Measurements from ENCODE around the gene CLIC2. TPM values are rescaled to one million over a fixed set of nuclear protein-coding genes. Genes with fewer than 3 reads are reported as not detected.

The CLIC2 gene
- total RNA-seq, 5 donors from 2014 or later (not counting 1 experiment from before 2014, with no cell fraction given), result 0.57 to 1.3 (median 0.72) TPM

GRCh38 chrX:155263854-155264628 is 70.4 kb downstream of the CLIC2 start, which contains the start of gene RAB39B:
Gene RAB39B, minus strand, starts transcription at chrX:155264491. Its CDS starts 203 bp downstream, at chrX:155264288.
- peak within 1 kb of the TSS; percentile 56 to 85 (median 75) for H3K4me3 Mint-ChIP-seq
- peak within 1 kb of the TSS; percentile 71 to 83 for H3K27ac Mint-ChIP-seq
- Histone ChIP-seq H3K27me3 (replicated peaks in 1 of 2; ENCODE audit: control insufficient read depth in 2 of 2, extremely low read depth in 1 of 2, insufficient read depth in 2 of 2, low read length in 1 of 2) (no peaks in the 10 kb centered on the region), H3K4me1 (ENCODE audit: control insufficient read depth in 1 of 2, extremely low read depth in 1 of 2, insufficient read depth in 2 of 2, low read length in 2 of 2) (peaks cover 0 to 3% of the 10 kb centered on the region in 2 experiments), H3K27ac (ENCODE audit: low read length) (peak within 1 kb of the TSS; percentile 87), H3K4me3 (ENCODE audit: control insufficient read depth in 1 of 2, extremely low read depth in 1 of 2, low read length in 1 of 2) (peak within 1 kb of the TSS; percentile 75 to 82), H3K36me3 (ENCODE audit: control insufficient read depth in 2 of 2, extremely low read depth in 1 of 2, insufficient read depth in 1 of 2, low read length in 1 of 2) (peaks cover 0 to 5% of the 10 kb centered on the region in 2 donors), H3K9me3 (no peaks in the 10 kb centered on the region)
- peak; percentile 39 to 80 (median 60) for DNase-seq
- peak; percentile 90 to 93 (median 92) for ATAC-seq (replicated peaks in 1 of 4)
- 0% methylated on average over 15 of the region's 58 CpGs for WGBS (ENCODE audit: insufficient coverage)
- H3K4me1 Mint-ChIP-seq, result peaks cover 7 to 37% (median 27%) of the 10 kb centered on the region in 3 donors
- H3K27me3 Mint-ChIP-seq, result no peaks in the 10 kb centered on the region
- CTCF ChIA-PET, result no interaction called here
- peaks cover 8% of the 10 kb centered on the region for H3K36me3 Mint-ChIP-seq
- H3K9me3 Mint-ChIP-seq, result peaks cover 0 to 2% (median 0%) of the 10 kb centered on the region in 3 donors
- POLR2A ChIA-PET, result no interaction called here

GRCh38 chrX:155262970-155263754 is 71.3 kb downstream of the CLIC2 start:
- Mint-ChIP-seq H3K9me3 (no peaks in the 10 kb centered on the region), H3K27me3 (no peaks in the 10 kb centered on the region), H3K27ac (peak overlapping the region; percentile 71 to 83), H3K36me3 (peaks cover 8% of the 10 kb centered on the region), H3K4me1 (peaks cover 7 to 35% (median 27%) of the 10 kb centered on the region in 3 donors), H3K4me3 (peak overlapping the region; percentile 56 to 85 (median 75))
- Histone ChIP-seq H3K9me3 (no peaks in the 10 kb centered on the region), H3K27me3 (replicated peaks in 1 of 2; ENCODE audit: control insufficient read depth in 2 of 2, extremely low read depth in 1 of 2, insufficient read depth in 2 of 2, low read length in 1 of 2) (no peaks in the 10 kb centered on the region), H3K36me3 (ENCODE audit: control insufficient read depth in 2 of 2, extremely low read depth in 1 of 2, insufficient read depth in 1 of 2, low read length in 1 of 2) (peaks cover 0 to 5% of the 10 kb centered on the region in 2 donors), H3K27ac (ENCODE audit: low read length) (peak overlapping the region; percentile 87), H3K4me3 (ENCODE audit: control insufficient read depth in 1 of 2, extremely low read depth in 1 of 2, low read length in 1 of 2) (peak overlapping the region; percentile 75 to 82), H3K4me1 (ENCODE audit: control insufficient read depth in 1 of 2, extremely low read depth in 1 of 2, insufficient read depth in 2 of 2, low read length in 2 of 2) (peaks cover 0 to 3% of the 10 kb centered on the region in 2 experiments)
- DNase-seq (peak in 3 of 35 experiments; percentile 1 to 39 (median 1)), ATAC-seq (replicated peaks in 1 of 4) (peak; percentile 43 to 62 (median 53))
- WGBS (ENCODE audit: insufficient coverage), result no CpG with 5 or more reads among the region's 5 CpGs
- ChIA-PET POLR2A (no interaction called here), CTCF (no interaction called here)

- Mint-ChIP-seq H3K4me1 (peaks cover 12 to 37% (median 26%) of the 10 kb centered on the region in 3 donors), H3K36me3 (peaks cover 11% of the 10 kb centered on the region), H3K4me3 (no peak overlapping the region), H3K9me3 (no peaks in the 10 kb centered on the region), H3K27me3 (no peaks in the 10 kb centered on the region), H3K27ac (no peak overlapping the region)
- Histone ChIP-seq H3K27me3 (replicated peaks in 1 of 2; ENCODE audit: control insufficient read depth in 2 of 2, extremely low read depth in 1 of 2, insufficient read depth in 2 of 2, low read length in 1 of 2) (no peaks in the 10 kb centered on the region), H3K9me3 (no peaks in the 10 kb centered on the region), H3K27ac (ENCODE audit: low read length) (no peak overlapping the region), H3K4me3 (ENCODE audit: control insufficient read depth in 1 of 2, extremely low read depth in 1 of 2, low read length in 1 of 2) (no peak overlapping the region), H3K4me1 (ENCODE audit: control insufficient read depth in 1 of 2, extremely low read depth in 1 of 2, insufficient read depth in 2 of 2, low read length in 2 of 2) (peaks cover 0 to 3% of the 10 kb centered on the region in 2 experiments), H3K36me3 (ENCODE audit: control insufficient read depth in 2 of 2, extremely low read depth in 1 of 2, insufficient read depth in 1 of 2, low read length in 1 of 2) (peaks cover 0 to 5% of the 10 kb centered on the region in 2 donors)
- DNase-seq, result no peak
- ChIA-PET CTCF (interaction anchor here in 1 of 2 donors (0.8 kb wide), 1 partner anchor 43 kb away, joined by 3 read pairs; no protein-coding TSS in a partner anchor), POLR2A (interaction anchor here in 1 of 2 donors (0.5 kb wide), 1 partner anchor 31 kb away, joined by 4 read pairs; no protein-coding TSS in a partner anchor)
- ATAC-seq (replicated peaks in 1 of 4), result no peak
- 100% methylated on average over 1 of the region's 3 CpGs for WGBS (ENCODE audit: insufficient coverage)
These were observed 74.7 kb downstream of the CLIC2 start for GRCh38 chrX:155259752-155260151.

- Mint-ChIP-seq H3K27ac (no peak overlapping the region), H3K4me1 (peaks cover 0 to 3% (median 0%) of the 10 kb centered on the region in 3 donors), H3K9me3 (no peaks in the 10 kb centered on the region), H3K27me3 (no peaks in the 10 kb centered on the region), H3K4me3 (no peak overlapping the region), H3K36me3 (peaks cover 2% of the 10 kb centered on the region)
- ChIA-PET POLR2A (no interaction called here), CTCF (no interaction called here)
- no peaks in the 10 kb centered on the region for H3K4me1 ChIP-seq (ENCODE audit: control insufficient read depth in 1 of 2, extremely low read depth in 1 of 2, insufficient read depth in 2 of 2, low read length in 2 of 2)
- ATAC-seq (replicated peaks in 1 of 4), result no peak
- no peaks in the 10 kb centered on the region for H3K36me3 ChIP-seq (ENCODE audit: control insufficient read depth in 2 of 2, extremely low read depth in 1 of 2, insufficient read depth in 1 of 2, low read length in 1 of 2)
- H3K9me3 ChIP-seq, result no peaks in the 10 kb centered on the region
- no peak overlapping the region for H3K27ac ChIP-seq (ENCODE audit: low read length)
- no peak for DNase-seq
- no peaks in the 10 kb centered on the region for H3K27me3 ChIP-seq (replicated peaks in 1 of 2; ENCODE audit: control insufficient read depth in 2 of 2, extremely low read depth in 1 of 2, insufficient read depth in 2 of 2, low read length in 1 of 2)
- H3K4me3 ChIP-seq (ENCODE audit: control insufficient read depth in 1 of 2, extremely low read depth in 1 of 2, low read length in 1 of 2), result no peak overlapping the region
- no CpG with 5 or more reads among the region's 1 CpG for WGBS (ENCODE audit: insufficient coverage)
These were observed 83.0 kb downstream of the CLIC2 start for GRCh38 chrX:155251391-155251790.

- Histone ChIP-seq H3K9me3 (no peaks in the 10 kb centered on the region), H3K36me3 (ENCODE audit: control insufficient read depth in 2 of 2, extremely low read depth in 1 of 2, insufficient read depth in 1 of 2, low read length in 1 of 2) (no peaks in the 10 kb centered on the region), H3K27me3 (replicated peaks in 1 of 2; ENCODE audit: control insufficient read depth in 2 of 2, extremely low read depth in 1 of 2, insufficient read depth in 2 of 2, low read length in 1 of 2) (no peaks in the 10 kb centered on the region), H3K4me3 (ENCODE audit: control insufficient read depth in 1 of 2, extremely low read depth in 1 of 2, low read length in 1 of 2) (no peak overlapping the region), H3K4me1 (ENCODE audit: control insufficient read depth in 1 of 2, extremely low read depth in 1 of 2, insufficient read depth in 2 of 2, low read length in 2 of 2) (no peaks in the 10 kb centered on the region), H3K27ac (ENCODE audit: low read length) (no peak overlapping the region)
- ChIA-PET CTCF (no interaction called here), POLR2A (no interaction called here)
- no peak overlapping the region for H3K4me3 Mint-ChIP-seq
- 86% methylated on average over 1 of the region's 4 CpGs for WGBS (ENCODE audit: insufficient coverage)
- no peak for DNase-seq
- no peaks in the 10 kb centered on the region for H3K36me3 Mint-ChIP-seq
- H3K9me3 Mint-ChIP-seq, result no peaks in the 10 kb centered on the region
- no peak overlapping the region for H3K27ac Mint-ChIP-seq
- no peak for ATAC-seq (replicated peaks in 1 of 4)
- no peaks in the 10 kb centered on the region for H3K4me1 Mint-ChIP-seq
- H3K27me3 Mint-ChIP-seq, result peaks cover 0 to 3% of the 10 kb centered on the region in 2 donors
These were observed 86.9 kb downstream of the CLIC2 start for GRCh38 chrX:155247497-155247896.

- CTCF ChIA-PET, result no interaction called here
- H3K36me3 Mint-ChIP-seq, result no peaks in the 10 kb centered on the region
- H3K4me3 ChIP-seq (ENCODE audit: control insufficient read depth in 1 of 2, extremely low read depth in 1 of 2, low read length in 1 of 2), result no peak overlapping the region
- H3K27ac ChIP-seq (ENCODE audit: low read length), result no peak overlapping the region
- ATAC-seq (replicated peaks in 1 of 4) (no peak), DNase-seq (no peak)
- no peaks in the 10 kb centered on the region for H3K4me1 Mint-ChIP-seq
- no CpG with 5 or more reads among the region's 1 CpG for WGBS (ENCODE audit: insufficient coverage)
- H3K27me3 Mint-ChIP-seq, result peaks cover 0 to 3% of the 10 kb centered on the region in 2 donors
- no peak overlapping the region for H3K4me3 Mint-ChIP-seq
- POLR2A ChIA-PET, result no interaction called here
- H3K27me3 ChIP-seq (replicated peaks in 1 of 2; ENCODE audit: control insufficient read depth in 2 of 2, extremely low read depth in 1 of 2, insufficient read depth in 2 of 2, low read length in 1 of 2), result no peaks in the 10 kb centered on the region
- no peaks in the 10 kb centered on the region for H3K9me3 ChIP-seq
- no peaks in the 10 kb centered on the region for H3K9me3 Mint-ChIP-seq
- H3K4me1 ChIP-seq (ENCODE audit: control insufficient read depth in 1 of 2, extremely low read depth in 1 of 2, insufficient read depth in 2 of 2, low read length in 2 of 2), result no peaks in the 10 kb centered on the region
- no peak overlapping the region for H3K27ac Mint-ChIP-seq
- H3K36me3 ChIP-seq (ENCODE audit: control insufficient read depth in 2 of 2, extremely low read depth in 1 of 2, insufficient read depth in 1 of 2, low read length in 1 of 2), result peaks cover 0 to 3% of the 10 kb centered on the region in 2 donors
These were observed 87.7 kb downstream of the CLIC2 start for GRCh38 chrX:155246748-155247147.
